ENCODE measurements around the gene TM4SF4. TPM values are rescaled to one million over a fixed set of nuclear protein-coding genes. Genes with fewer than 3 reads are reported as not detected.
A peak's percentile ranks its signal among the peaks of the same experiment; 100 is the strongest.

TM4SF4 gene
- total and polyA plus RNA-seq, 2 donors (not counting 1 experiment from before 2014, with no cell fraction given) = 1.7 TPM

DNA sequence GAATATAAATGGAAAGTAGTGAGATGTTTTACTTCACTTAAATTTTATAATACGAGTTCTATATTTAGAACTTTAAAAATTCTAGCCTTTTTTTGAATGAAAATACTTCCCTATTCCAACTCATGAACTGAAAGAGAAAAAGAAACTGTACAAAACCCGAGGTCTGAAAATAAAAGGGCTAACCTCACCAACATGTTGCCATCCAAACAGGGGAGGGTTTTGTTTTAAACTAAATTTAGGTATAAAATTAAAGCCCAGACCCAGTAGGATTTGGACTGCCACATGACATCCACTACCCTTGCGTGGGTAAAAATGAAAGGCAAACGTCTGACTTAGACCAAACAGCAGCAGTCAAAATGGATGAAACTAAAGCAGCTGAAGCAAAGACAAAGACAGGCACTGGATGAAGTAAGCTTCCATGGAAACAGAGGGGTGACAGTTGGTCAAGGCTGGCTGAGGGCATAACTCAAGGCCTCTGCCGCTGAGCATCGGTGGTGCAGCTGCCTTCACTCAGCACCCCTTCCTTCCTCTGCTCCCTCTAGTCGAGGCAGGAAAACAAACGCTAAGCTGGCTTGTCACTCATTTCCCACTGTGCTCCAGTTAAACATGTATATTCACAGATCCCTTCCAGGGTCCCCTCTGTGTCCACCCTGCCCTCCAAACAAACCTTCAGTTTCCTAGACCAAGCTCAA is 58.1 kb downstream of the TM4SF4 start:
- Histone ChIP-seq H3K36me3 (ENCODE audit: control insufficient read depth, insufficient read depth, low read length) (no peaks in the 10 kb centered on the region), H3K9me3 (ENCODE audit: control insufficient read depth, insufficient read depth, low read depth, low read length) (no peaks in the 10 kb centered on the region), H3K79me2 (ENCODE audit: control insufficient read depth, insufficient read depth, low read length) (peaks cover 25% of the 10 kb centered on the region), H3K27ac (ENCODE audit: insufficient read depth, low read length) (peak overlapping the region; percentile 23), H3K4me1 (ENCODE audit: control insufficient read depth, extremely low read depth, insufficient read depth, low read length) (peaks cover 25% of the 10 kb centered on the region), H3K9ac (ENCODE audit: insufficient read depth, low read length) (peak overlapping the region; percentile 23), H3K4me2 (ENCODE audit: extremely low read depth, insufficient read depth, low read length) (peak overlapping the region; percentile 86), H3K27me3 (ENCODE audit: control insufficient read depth, insufficient read depth, low read length) (no peaks in the 10 kb centered on the region), H3K4me3 (replicated peaks in 1 of 4; ENCODE audit: control extremely low read depth in 1 of 4, insufficient read depth in 1 of 4, low read depth in 3 of 4, low read length in 4 of 4) (peak overlapping the region in 1 of 4 experiments; percentile 12), H4K20me1 (ENCODE audit: control insufficient read depth, extremely low read depth, insufficient read depth, low read length) (no peaks in the 10 kb centered on the region), H2AFZ (ENCODE audit: low read length) (peak overlapping the region; percentile 3)
- DNase-seq (ENCODE audit: low read depth in 2 of 2) = no peak
- TF ChIP-seq, protein P1, sequence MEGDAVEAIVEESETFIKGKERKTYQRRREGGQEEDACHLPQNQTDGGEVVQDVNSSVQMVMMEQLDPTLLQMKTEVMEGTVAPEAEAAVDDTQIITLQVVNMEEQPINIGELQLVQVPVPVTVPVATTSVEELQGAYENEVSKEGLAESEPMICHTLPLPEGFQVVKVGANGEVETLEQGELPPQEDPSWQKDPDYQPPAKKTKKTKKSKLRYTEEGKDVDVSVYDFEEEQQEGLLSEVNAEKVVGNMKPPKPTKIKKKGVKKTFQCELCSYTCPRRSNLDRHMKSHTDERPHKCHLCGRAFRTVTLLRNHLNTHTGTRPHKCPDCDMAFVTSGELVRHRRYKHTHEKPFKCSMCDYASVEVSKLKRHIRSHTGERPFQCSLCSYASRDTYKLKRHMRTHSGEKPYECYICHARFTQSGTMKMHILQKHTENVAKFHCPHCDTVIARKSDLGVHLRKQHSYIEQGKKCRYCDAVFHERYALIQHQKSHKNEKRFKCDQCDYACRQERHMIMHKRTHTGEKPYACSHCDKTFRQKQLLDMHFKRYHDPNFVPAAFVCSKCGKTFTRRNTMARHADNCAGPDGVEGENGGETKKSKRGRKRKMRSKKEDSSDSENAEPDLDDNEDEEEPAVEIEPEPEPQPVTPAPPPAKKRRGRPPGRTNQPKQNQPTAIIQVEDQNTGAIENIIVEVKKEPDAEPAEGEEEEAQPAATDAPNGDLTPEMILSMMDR (conservative IDR thresholded peaks at IDR 0.05 in 1 of 2, IDR thresholded peaks at IDR 0.05 in 1 of 2; ENCODE audit: low read depth in 1 of 2, low read length in 2 of 2) = no peak
- TF ChIP-seq EZH2 (IDR thresholded peaks at IDR 0.05; ENCODE audit: low read length, missing control alignments) = no peak

DNA sequence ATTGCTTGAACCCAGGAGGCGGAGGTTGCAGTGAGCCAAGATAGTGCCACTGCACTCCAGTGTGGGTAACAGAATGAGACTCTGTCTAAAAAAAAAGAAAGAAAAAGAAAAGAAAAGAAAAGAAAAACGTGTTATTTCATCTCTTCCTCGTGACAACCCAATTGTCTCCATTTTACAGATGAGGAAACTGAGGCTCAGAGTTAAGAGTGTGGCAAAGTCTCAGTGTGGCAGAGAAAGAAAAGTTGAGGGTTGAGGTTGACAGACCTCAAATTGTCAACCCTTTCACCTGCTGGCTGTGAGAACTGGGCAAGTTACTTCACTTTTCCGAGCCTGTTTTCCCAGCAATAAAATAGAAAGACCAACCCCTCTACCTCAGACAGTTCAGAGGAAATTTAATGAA is 59.6 kb downstream of the TM4SF4 start:
- no peak overlapping the region for H2AFZ ChIP-seq (ENCODE audit: low read length)
- H3K4me3 ChIP-seq (replicated peaks in 1 of 4; ENCODE audit: control extremely low read depth in 1 of 4, insufficient read depth in 1 of 4, low read depth in 3 of 4, low read length in 4 of 4) = no peak overlapping the region
- H3K9me3 ChIP-seq (ENCODE audit: control insufficient read depth, insufficient read depth, low read depth, low read length) = no peaks in the 10 kb centered on the region
- H3K79me2 ChIP-seq (ENCODE audit: control insufficient read depth, insufficient read depth, low read length) = peaks cover 31% of the 10 kb centered on the region
- no peak overlapping the region for H3K4me2 ChIP-seq (ENCODE audit: extremely low read depth, insufficient read depth, low read length)
- H3K36me3 ChIP-seq (ENCODE audit: control insufficient read depth, insufficient read depth, low read length) = no peaks in the 10 kb centered on the region
- no peak for TF ChIP-seq EZH2 (IDR thresholded peaks at IDR 0.05; ENCODE audit: low read length, missing control alignments)
- TF ChIP-seq, protein P1 (conservative IDR thresholded peaks at IDR 0.05 in 1 of 2, IDR thresholded peaks at IDR 0.05 in 1 of 2; ENCODE audit: low read depth in 1 of 2, low read length in 2 of 2) = no peak
- peaks cover 21% of the 10 kb centered on the region for H3K4me1 ChIP-seq (ENCODE audit: control insufficient read depth, extremely low read depth, insufficient read depth, low read length)
- H3K27me3 ChIP-seq (ENCODE audit: control insufficient read depth, insufficient read depth, low read length) = no peaks in the 10 kb centered on the region
- no peak overlapping the region for H3K27ac ChIP-seq (ENCODE audit: insufficient read depth, low read length)
- H4K20me1 ChIP-seq (ENCODE audit: control insufficient read depth, extremely low read depth, insufficient read depth, low read length) = no peaks in the 10 kb centered on the region
- no peak overlapping the region for H3K9ac ChIP-seq (ENCODE audit: insufficient read depth, low read length)
- no peak for DNase-seq (ENCODE audit: low read depth in 2 of 2)

DNA sequence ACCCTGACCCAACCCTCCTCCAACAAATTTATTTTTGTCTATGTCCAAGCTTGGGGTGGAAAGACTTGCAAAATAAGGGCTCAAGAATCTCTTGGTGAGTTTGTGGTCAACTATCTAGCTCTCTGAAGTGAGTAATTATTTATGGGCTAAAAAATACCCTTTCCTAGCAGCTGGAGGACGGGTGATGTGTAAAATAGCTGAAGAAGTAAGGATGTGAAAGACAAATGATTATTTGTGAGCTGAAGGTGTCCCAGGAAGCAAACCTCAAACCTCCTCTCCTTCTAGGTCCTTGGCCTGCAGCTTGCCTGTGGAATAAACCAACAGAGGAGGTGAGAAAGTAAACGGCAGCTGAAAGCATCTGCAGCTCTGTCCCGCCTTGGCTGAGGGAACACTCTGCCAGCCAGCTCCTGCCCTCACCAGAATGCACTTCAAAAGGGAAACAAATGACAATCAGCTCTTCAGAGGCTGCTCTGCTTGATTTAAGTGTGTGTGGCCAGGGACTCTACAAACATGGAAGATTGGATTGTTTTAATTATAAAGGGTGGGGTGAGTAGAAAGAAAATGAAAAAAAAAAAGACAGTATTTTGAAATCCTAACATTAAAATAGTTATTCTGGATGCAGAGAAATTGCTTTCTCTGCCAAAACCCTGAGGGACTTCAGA is 60.3 kb downstream of the TM4SF4 start:
- H3K4me2 ChIP-seq (ENCODE audit: extremely low read depth, insufficient read depth, low read length) = peak overlapping the region; percentile 75
- peak overlapping the region; percentile 60 for H3K27ac ChIP-seq (ENCODE audit: insufficient read depth, low read length)
- H3K4me3 ChIP-seq (replicated peaks in 1 of 4; ENCODE audit: control extremely low read depth in 1 of 4, insufficient read depth in 1 of 4, low read depth in 3 of 4, low read length in 4 of 4) = peak overlapping the region in 3 of 4 experiments; percentile 2 to 27 (median 3)
- peaks cover 21% of the 10 kb centered on the region for H3K4me1 ChIP-seq (ENCODE audit: control insufficient read depth, extremely low read depth, insufficient read depth, low read length)
- H3K27me3 ChIP-seq (ENCODE audit: control insufficient read depth, insufficient read depth, low read length) = no peaks in the 10 kb centered on the region
- no peak for TF ChIP-seq EZH2 (IDR thresholded peaks at IDR 0.05; ENCODE audit: low read length, missing control alignments)
- H4K20me1 ChIP-seq (ENCODE audit: control insufficient read depth, extremely low read depth, insufficient read depth, low read length) = no peaks in the 10 kb centered on the region
- H3K9me3 ChIP-seq (ENCODE audit: control insufficient read depth, insufficient read depth, low read depth, low read length) = no peaks in the 10 kb centered on the region
- peak; percentile 55 to 92 for DNase-seq (ENCODE audit: low read depth in 2 of 2)
- H3K36me3 ChIP-seq (ENCODE audit: control insufficient read depth, insufficient read depth, low read length) = no peaks in the 10 kb centered on the region
- H2AFZ ChIP-seq (ENCODE audit: low read length) = no peak overlapping the region
- peaks cover 36% of the 10 kb centered on the region for H3K79me2 ChIP-seq (ENCODE audit: control insufficient read depth, insufficient read depth, low read length)
- H3K9ac ChIP-seq (ENCODE audit: insufficient read depth, low read length) = no peak overlapping the region
